HepG2 (cell line): ENCODE data around the gene UQCR11. TPM values are rescaled to one million over a fixed set of nuclear protein-coding genes. Genes with fewer than 3 reads are reported as not detected.

ENCODE experiments used
- CBX5 ChIP-seq: sonication (generic); formaldehyde crosslinking; IDR thresholded peaks from 2 replicates; pipeline ENCODE4 v1.4.0; 2020; ENCODE audit warnings: missing genetic modification reagents, borderline replicate concordance
- IRX3 ChIP-seq: sonication (generic); formaldehyde crosslinking; IDR thresholded peaks from 2 replicates; pipeline ENCODE4 v1.8.1; 2023; ENCODE audit warnings: mild to moderate bottlenecking, low read depth, missing genetic modification reagents, borderline replicate concordance
- KAT7 ChIP-seq: IDR thresholded peaks from 2 replicates; pipeline ENCODE4 v1.6.1; 2018; ENCODE audit warnings: borderline replicate concordance, missing compliant biosample characterization
- KDM4B ChIP-seq: sonication (generic); formaldehyde crosslinking; IDR thresholded peaks from 2 replicates; pipeline ENCODE4 v1.4.0; 2020; ENCODE audit warnings: missing genetic modification reagents
- KDM6A ChIP-seq: IDR thresholded peaks from 2 replicates; pipeline ENCODE4 v1.6.1; 2016; ENCODE audit warnings: low read depth
- KIAA2018 ChIP-seq: sonication (generic); formaldehyde crosslinking; IDR thresholded peaks from 2 replicates; pipeline ENCODE4 v1.5.0; 2020; ENCODE audit warnings: mild to moderate bottlenecking, missing genetic modification reagents, borderline replicate concordance
- MEIS2 ChIP-seq: sonication (generic); formaldehyde crosslinking; IDR thresholded peaks from 2 replicates; pipeline ENCODE4 v1.9.0; 2021; ENCODE audit warnings: mild to moderate bottlenecking, missing genetic modification reagents
- NCOA5 ChIP-seq: sonication (generic); formaldehyde crosslinking; IDR thresholded peaks from 2 replicates; pipeline ENCODE4 v1.4.0; 2020; ENCODE audit warnings: missing genetic modification reagents
- ZNF317 ChIP-seq: sonication (generic); formaldehyde crosslinking; IDR thresholded peaks from 2 replicates; pipeline ENCODE4 v1.5.0; 2020; ENCODE audit warnings: mild to moderate bottlenecking, missing genetic modification reagents
- ZNF709 ChIP-seq: sonication (generic); formaldehyde crosslinking; IDR thresholded peaks from 2 replicates; pipeline ENCODE4 v1.5.0; 2020; ENCODE audit warnings: mild to moderate bottlenecking, missing genetic modification reagents
- ZSCAN29 ChIP-seq: sonication (generic); formaldehyde crosslinking; conservative IDR thresholded peaks from 2 replicates; pipeline ENCODE4 v1.4.0; 2020; ENCODE audit warnings: mild to moderate bottlenecking, missing genetic modification reagents
- polyA plus RNA-seq, 8 experiments: library from polyadenylated mRNA; depleted of rRNA in 3 of 8; stranded (reverse) in 7 of 8; unstranded in 1 of 8; fragments of >200 nt; fragmentation: Illumina TruSeq in 4 of 8; extraction: Trizol in 4 of 8; gene quantifications; 2 replicates each; pipeline versions ENCODE4 v1.2.1 to v1.2.3, GENCODE V29; 2011 to 2016; ENCODE audit warnings: low read depth in 4 of 8, missing spikeins in 1 of 8, mixed read lengths in 1 of 8; ENCODE audit not compliant: insufficient read depth in 1 of 8
- total RNA-seq, 5 experiments: library from RNA; depleted of rRNA; stranded (reverse); fragments of >200 nt; fragmentation: Illumina TruSeq; extraction: Trizol; gene quantifications; 2 replicates each; pipeline ENCODE4 v1.2.3, GENCODE V29; 2016; ENCODE audit warnings: low read depth in 1 of 5
- TF ChIP-seq, protein P1 (sequence below): IDR thresholded peaks from 2 replicates; pipeline ENCODE4 v1.6.1; 2016; ENCODE audit warnings: control low read depth
- TF ChIP-seq, protein P2 (sequence below): sonication (generic); formaldehyde crosslinking; IDR thresholded peaks from 2 replicates; pipeline ENCODE4 v1.4.0; 2020; ENCODE audit warnings: mild to moderate bottlenecking, missing genetic modification reagents, borderline replicate concordance
- TF ChIP-seq, protein P3 (sequence below): sonication (generic); formaldehyde crosslinking; IDR thresholded peaks from 2 replicates; pipeline ENCODE4 v1.5.0; 2020; ENCODE audit warnings: missing genetic modification reagents

Gene UQCR11
- total and polyA plus RNA-seq, 2 of the 13 experiments (the other 11 are each of a cell fraction or from before 2014, with no cell fraction given), result 125 to 214 TPM

DNA sequence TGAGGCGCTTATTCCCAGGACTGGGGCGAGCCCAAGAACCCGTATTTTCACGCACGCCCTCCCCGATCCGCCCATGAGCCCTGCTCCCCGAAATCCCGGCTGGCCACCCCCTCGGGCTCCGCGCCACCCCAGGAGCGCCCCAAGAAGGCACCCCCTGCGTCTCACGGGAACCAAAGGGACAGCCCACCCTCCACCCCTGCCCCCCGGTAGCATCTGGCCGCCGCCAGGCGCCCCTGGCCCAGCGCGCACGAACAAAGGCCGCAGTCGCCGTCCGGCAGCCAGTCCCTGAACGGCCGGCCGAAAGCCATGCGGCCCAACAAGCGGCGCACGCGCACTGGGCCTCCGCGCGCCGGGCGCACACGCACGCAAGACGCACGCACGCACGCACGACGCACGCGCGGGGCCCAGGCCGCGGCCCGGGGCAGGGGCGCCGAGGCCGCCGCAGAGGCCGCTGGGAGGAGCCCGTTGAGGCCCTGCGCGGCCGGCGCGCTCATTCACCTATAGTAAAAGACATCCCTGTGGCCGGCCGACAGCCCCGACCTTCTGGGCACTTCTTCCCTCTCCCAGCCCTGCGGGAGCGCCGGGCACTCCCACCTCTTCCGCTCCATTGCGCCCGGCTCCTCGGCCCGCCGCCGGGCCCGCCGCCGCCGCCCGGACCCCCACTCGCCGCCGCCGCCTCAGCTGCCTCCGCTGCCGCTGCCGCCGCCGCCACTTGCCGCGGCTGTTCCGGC lies 13.1 kb downstream of the UQCR11 start (continued):
- TF ChIP-seq KIAA2018 (CRISPR knock-in tag) (no peak), ZSCAN29 (CRISPR knock-in tag) (no peak), KAT7 (CRISPR knock-in tag) (peak; percentile 70; the same call in 1 of the 2 replicates), MEIS2 (peak; percentile 86), ZNF709 (CRISPR knock-in tag) (peak; percentile 19; the same call in 1 of the 2 replicates), KDM4B (CRISPR knock-in tag) (0 out of 2 replicates have a peak, but pooled peaks have one; percentile 17), IRX3 (CRISPR knock-in tag) (no peak; the same call in 1 of the 2 replicates), CBX5 (CRISPR knock-in tag) (no peak), NCOA5 (CRISPR knock-in tag) (no peak), KDM6A (CRISPR knock-in tag) (no peak), ZNF317 (no peak; the same call in 1 of the 2 replicates)
- TF ChIP-seq, protein P1, sequence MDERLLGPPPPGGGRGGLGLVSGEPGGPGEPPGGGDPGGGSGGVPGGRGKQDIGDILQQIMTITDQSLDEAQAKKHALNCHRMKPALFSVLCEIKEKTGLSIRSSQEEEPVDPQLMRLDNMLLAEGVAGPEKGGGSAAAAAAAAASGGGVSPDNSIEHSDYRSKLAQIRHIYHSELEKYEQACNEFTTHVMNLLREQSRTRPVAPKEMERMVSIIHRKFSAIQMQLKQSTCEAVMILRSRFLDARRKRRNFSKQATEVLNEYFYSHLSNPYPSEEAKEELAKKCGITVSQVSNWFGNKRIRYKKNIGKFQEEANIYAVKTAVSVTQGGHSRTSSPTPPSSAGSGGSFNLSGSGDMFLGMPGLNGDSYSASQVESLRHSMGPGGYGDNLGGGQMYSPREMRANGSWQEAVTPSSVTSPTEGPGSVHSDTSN (CRISPR knock-in tag), result no peak
- TF ChIP-seq, protein P2, sequence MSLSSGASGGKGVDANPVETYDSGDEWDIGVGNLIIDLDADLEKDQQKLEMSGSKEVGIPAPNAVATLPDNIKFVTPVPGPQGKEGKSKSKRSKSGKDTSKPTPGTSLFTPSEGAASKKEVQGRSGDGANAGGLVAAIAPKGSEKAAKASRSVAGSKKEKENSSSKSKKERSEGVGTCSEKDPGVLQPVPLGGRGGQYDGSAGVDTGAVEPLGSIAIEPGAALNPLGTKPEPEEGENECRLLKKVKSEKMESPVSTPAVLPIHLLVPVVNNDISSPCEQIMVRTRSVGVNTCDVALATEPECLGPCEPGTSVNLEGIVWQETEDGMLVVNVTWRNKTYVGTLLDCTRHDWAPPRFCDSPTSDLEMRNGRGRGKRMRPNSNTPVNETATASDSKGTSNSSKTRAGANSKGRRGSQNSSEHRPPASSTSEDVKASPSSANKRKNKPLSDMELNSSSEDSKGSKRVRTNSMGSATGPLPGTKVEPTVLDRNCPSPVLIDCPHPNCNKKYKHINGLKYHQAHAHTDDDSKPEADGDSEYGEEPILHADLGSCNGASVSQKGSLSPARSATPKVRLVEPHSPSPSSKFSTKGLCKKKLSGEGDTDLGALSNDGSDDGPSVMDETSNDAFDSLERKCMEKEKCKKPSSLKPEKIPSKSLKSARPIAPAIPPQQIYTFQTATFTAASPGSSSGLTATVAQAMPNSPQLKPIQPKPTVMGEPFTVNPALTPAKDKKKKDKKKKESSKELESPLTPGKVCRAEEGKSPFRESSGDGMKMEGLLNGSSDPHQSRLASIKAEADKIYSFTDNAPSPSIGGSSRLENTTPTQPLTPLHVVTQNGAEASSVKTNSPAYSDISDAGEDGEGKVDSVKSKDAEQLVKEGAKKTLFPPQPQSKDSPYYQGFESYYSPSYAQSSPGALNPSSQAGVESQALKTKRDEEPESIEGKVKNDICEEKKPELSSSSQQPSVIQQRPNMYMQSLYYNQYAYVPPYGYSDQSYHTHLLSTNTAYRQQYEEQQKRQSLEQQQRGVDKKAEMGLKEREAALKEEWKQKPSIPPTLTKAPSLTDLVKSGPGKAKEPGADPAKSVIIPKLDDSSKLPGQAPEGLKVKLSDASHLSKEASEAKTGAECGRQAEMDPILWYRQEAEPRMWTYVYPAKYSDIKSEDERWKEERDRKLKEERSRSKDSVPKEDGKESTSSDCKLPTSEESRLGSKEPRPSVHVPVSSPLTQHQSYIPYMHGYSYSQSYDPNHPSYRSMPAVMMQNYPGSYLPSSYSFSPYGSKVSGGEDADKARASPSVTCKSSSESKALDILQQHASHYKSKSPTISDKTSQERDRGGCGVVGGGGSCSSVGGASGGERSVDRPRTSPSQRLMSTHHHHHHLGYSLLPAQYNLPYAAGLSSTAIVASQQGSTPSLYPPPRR (CRISPR knock-in tag), result peak; percentile 59; the same call in 1 of the 2 replicates
- TF ChIP-seq, protein P3, sequence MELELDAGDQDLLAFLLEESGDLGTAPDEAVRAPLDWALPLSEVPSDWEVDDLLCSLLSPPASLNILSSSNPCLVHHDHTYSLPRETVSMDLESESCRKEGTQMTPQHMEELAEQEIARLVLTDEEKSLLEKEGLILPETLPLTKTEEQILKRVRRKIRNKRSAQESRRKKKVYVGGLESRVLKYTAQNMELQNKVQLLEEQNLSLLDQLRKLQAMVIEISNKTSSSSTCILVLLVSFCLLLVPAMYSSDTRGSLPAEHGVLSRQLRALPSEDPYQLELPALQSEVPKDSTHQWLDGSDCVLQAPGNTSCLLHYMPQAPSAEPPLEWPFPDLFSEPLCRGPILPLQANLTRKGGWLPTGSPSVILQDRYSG (CRISPR knock-in tag), result peak; percentile 72; the same call in 1 of the 2 replicates
